ENCODE data around the gene GLYR1.

DNA sequence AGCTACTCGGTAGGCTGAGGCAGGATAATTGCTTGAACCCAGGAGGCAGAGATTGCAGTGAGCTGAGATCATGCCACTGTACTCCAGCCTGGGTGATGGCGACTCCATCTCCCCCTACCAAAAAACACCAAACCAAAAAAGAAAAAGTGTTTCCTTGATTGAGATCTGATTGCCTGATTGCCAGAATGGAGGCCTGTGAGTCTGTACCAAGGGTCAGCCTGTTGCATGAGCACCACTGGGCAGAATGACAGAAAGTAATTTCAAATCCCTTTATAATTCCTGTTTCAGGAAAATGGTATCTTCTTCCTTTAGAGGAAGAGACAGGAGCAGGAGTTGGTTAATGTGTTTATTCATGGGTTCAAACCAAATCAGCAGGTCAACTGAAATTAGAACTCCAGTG lies 8.7 kb upstream of the GLYR1 start:
- TF ChIP-seq POLR2A (IDR thresholded peaks at IDR 0.05) (no peak), CTCF (IDR thresholded peaks at IDR 0.05) (no peak), POLR2AphosphoS5 (IDR thresholded peaks at IDR 0.05; ENCODE audit: insufficient read depth in 1 of 2, low read depth in 1 of 2) (no peak)

Data from vagina (tissue), 2 donors.